HepG2 (cell line): ENCODE measurements around the gene PPP1R9B. TPM values are rescaled to one million over a fixed set of nuclear protein-coding genes. Genes with fewer than 3 reads are reported as not detected.

Experiments
- ELF3 ChIP-seq: IDR thresholded peaks from 2 replicates; pipeline ENCODE4 v1.6.1; 2016; ENCODE audit warnings: missing genetic modification reagents, missing compliant biosample characterization
- ELK4 ChIP-seq: sonication (generic); formaldehyde crosslinking; IDR thresholded peaks from 2 replicates; pipeline ENCODE4 v1.9.0; 2021; ENCODE audit warnings: missing genetic modification reagents, borderline replicate concordance
- FOSL1 ChIP-seq: sonication (generic); formaldehyde crosslinking; IDR thresholded peaks from 2 replicates; pipeline ENCODE4 v1.9.0; 2021; ENCODE audit warnings: missing genetic modification reagents, borderline replicate concordance
- HCFC1 ChIP-seq: fragments of 150-350 bp; IDR thresholded peaks from 2 replicates; pipeline ENCODE4 v1.6.1; 2014; ENCODE audit warnings: low read depth, low read length
- HOXD1 ChIP-seq: sonication (generic); formaldehyde crosslinking; IDR thresholded peaks from 2 replicates; pipeline ENCODE4 v1.5.0; 2020; ENCODE audit warnings: missing genetic modification reagents
- JUND ChIP-seq: sonication (generic); formaldehyde crosslinking; IDR thresholded peaks from 2 replicates; pipeline ENCODE4 v1.8.0; 2022; ENCODE audit warnings: mild to moderate bottlenecking, missing genetic modification reagents
- KMT2A ChIP-seq: sonication (generic); formaldehyde crosslinking; IDR thresholded peaks from 2 replicates; pipeline ENCODE4 v1.4.0; 2020; ENCODE audit warnings: missing genetic modification reagents
- MTA1 ChIP-seq: sonication (generic); formaldehyde crosslinking; IDR thresholded peaks from 2 replicates; pipeline ENCODE4 v1.4.0; 2020; ENCODE audit warnings: missing genetic modification reagents, mild to moderate bottlenecking, borderline replicate concordance
- NFATC3 ChIP-seq: sonication (generic); formaldehyde crosslinking; IDR thresholded peaks from 2 replicates; pipeline ENCODE4 v1.5.1; 2020; ENCODE audit warnings: mild to moderate bottlenecking, missing genetic modification reagents
- NFE2 ChIP-seq: sonication (generic); formaldehyde crosslinking; IDR thresholded peaks from 2 replicates; pipeline ENCODE4 v1.4.0; 2020; ENCODE audit warnings: missing genetic modification reagents
- NFE2L1 ChIP-seq: sonication (generic); formaldehyde crosslinking; IDR thresholded peaks from 2 replicates; pipeline ENCODE4 v1.4.0; 2020; ENCODE audit warnings: missing genetic modification reagents, mild to moderate bottlenecking, borderline replicate concordance
- NFE2L2 ChIP-seq: fragments of 150-350 bp; IDR thresholded peaks from 2 replicates; pipeline ENCODE4 v1.6.1; 2014; ENCODE audit warnings: low read length
- ONECUT2 ChIP-seq: sonication (generic); formaldehyde crosslinking; IDR thresholded peaks from 2 replicates; pipeline ENCODE4 v1.4.0; 2020; ENCODE audit warnings: missing genetic modification reagents
- RCOR2 ChIP-seq: IDR thresholded peaks from 2 replicates; pipeline ENCODE4 v1.6.1; 2016; ENCODE audit warnings: missing biosample characterization, missing genetic modification reagents
- SIN3A ChIP-seq: IDR thresholded peaks from 2 replicates; pipeline ENCODE4 v1.6.1; 2011; ENCODE audit warnings: low read depth, mild to moderate bottlenecking, control low read depth, low read length, borderline replicate concordance
- SNRNP70 ChIP-seq: fragments of 200-400 bp; formaldehyde crosslinking; IDR thresholded peaks from 2 replicates; pipeline ENCODE4 v1.6.1; 2017; ENCODE audit warnings: mild to moderate bottlenecking, low read depth, low read length, moderate library complexity
- SP1 ChIP-seq, 2 experiments: fragments of 450-650 bp in 1 of 2; sonication (generic) in 1 of 2; formaldehyde crosslinking in 1 of 2; IDR thresholded peaks; 2 replicates each; pipeline versions ENCODE4 v1.4.0 to v1.6.1; 2016 to 2020; ENCODE audit warnings: missing genetic modification reagents in 1 of 2
- SP5 ChIP-seq: IDR thresholded peaks from 2 replicates; pipeline ENCODE4 v1.6.1; 2016; ENCODE audit warnings: low read depth, borderline replicate concordance
- XRCC5 ChIP-seq: fragments of 200-400 bp; formaldehyde crosslinking; optimal IDR thresholded peaks from 2 replicates; pipeline ENCODE3; 2017; ENCODE audit warnings: mild to moderate bottlenecking, low read length
- ZNF10 ChIP-seq: sonication (generic); formaldehyde crosslinking; IDR thresholded peaks from 2 replicates; pipeline ENCODE4 v1.4.0; 2020; ENCODE audit warnings: mild to moderate bottlenecking, low read depth, missing genetic modification reagents, borderline replicate concordance
- ZNF317 ChIP-seq: sonication (generic); formaldehyde crosslinking; IDR thresholded peaks from 2 replicates; pipeline ENCODE4 v1.5.0; 2020; ENCODE audit warnings: mild to moderate bottlenecking, missing genetic modification reagents
- ZNF367 ChIP-seq: sonication (generic); formaldehyde crosslinking; IDR thresholded peaks from 2 replicates; pipeline ENCODE4 v1.4.0; 2020; ENCODE audit warnings: missing genetic modification reagents, borderline replicate concordance
- ZNF383 ChIP-seq: sonication (generic); formaldehyde crosslinking; IDR thresholded peaks from 2 replicates; pipeline ENCODE4 v1.4.0; 2020; ENCODE audit warnings: missing genetic modification reagents, mild to moderate bottlenecking, borderline replicate concordance
- ZNF580 ChIP-seq: IDR thresholded peaks from 2 replicates; pipeline ENCODE4 v1.6.1; 2016; ENCODE audit warnings: low read depth, borderline replicate concordance
- ZNF652 ChIP-seq: IDR thresholded peaks from 2 replicates; pipeline ENCODE4 v1.6.1; 2016; ENCODE audit warnings: low read depth, borderline replicate concordance
- ZNF788 ChIP-seq: sonication (generic); formaldehyde crosslinking; IDR thresholded peaks from 2 replicates; pipeline ENCODE4 v1.5.0; 2020; ENCODE audit warnings: mild to moderate bottlenecking, missing genetic modification reagents, borderline replicate concordance
- ZNF878 ChIP-seq: sonication (generic); formaldehyde crosslinking; IDR thresholded peaks from 2 replicates; pipeline ENCODE4 v1.8.1; 2023; ENCODE audit warnings: mild to moderate bottlenecking, missing genetic modification reagents, moderate library complexity
- polyA plus RNA-seq, 8 experiments: library from polyadenylated mRNA; depleted of rRNA in 3 of 8; stranded (reverse) in 7 of 8; unstranded in 1 of 8; fragments of >200 nt; fragmentation: Illumina TruSeq in 4 of 8; extraction: Trizol in 4 of 8; gene quantifications; 2 replicates each; pipeline versions ENCODE4 v1.2.1 to v1.2.3, GENCODE V29; 2011 to 2016; ENCODE audit warnings: low read depth in 4 of 8, missing spikeins in 1 of 8, mixed read lengths in 1 of 8; ENCODE audit not compliant: insufficient read depth in 1 of 8
- total RNA-seq, 5 experiments: library from RNA; depleted of rRNA; stranded (reverse); fragments of >200 nt; fragmentation: Illumina TruSeq; extraction: Trizol; gene quantifications; 2 replicates each; pipeline ENCODE4 v1.2.3, GENCODE V29; 2016; ENCODE audit warnings: low read depth in 1 of 5
- TF ChIP-seq, protein P1 (sequence below), 2 experiments: sonication (generic) in 1 of 2; formaldehyde crosslinking in 1 of 2; IDR thresholded peaks; 2 replicates each; pipeline versions ENCODE4 v1.5.1 to v1.6.1; 2011 to 2020; ENCODE audit warnings: borderline replicate concordance in 1 of 2, low read depth in 1 of 2, low read length in 1 of 2, mild to moderate bottlenecking in 1 of 2, missing genetic modification reagents in 1 of 2, moderate library complexity in 1 of 2

Gene PPP1R9B
- total and polyA plus RNA-seq, 2 of the 13 experiments (the other 11 are each of a cell fraction or from before 2014, with no cell fraction given) = 9.4 to 15.8 TPM

GRCh38 chr17:50111673-50112655, 38.5 kb downstream of the PPP1R9B start (continued):
- TF ChIP-seq, protein P1, sequence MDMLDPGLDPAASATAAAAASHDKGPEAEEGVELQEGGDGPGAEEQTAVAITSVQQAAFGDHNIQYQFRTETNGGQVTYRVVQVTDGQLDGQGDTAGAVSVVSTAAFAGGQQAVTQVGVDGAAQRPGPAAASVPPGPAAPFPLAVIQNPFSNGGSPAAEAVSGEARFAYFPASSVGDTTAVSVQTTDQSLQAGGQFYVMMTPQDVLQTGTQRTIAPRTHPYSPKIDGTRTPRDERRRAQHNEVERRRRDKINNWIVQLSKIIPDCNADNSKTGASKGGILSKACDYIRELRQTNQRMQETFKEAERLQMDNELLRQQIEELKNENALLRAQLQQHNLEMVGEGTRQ (IDR thresholded peaks at IDR 0.05; ENCODE audit: low read depth, low read length) = no peak
- TF ChIP-seq, protein P1 (CRISPR knock-in tag; IDR thresholded peaks at IDR 0.05; ENCODE audit: borderline replicate concordance) = peak; percentile 70; the same call in 1 of the 2 replicates
- TF ChIP-seq ZNF878 (no peak), SIN3A (no peak), MTA1 (CRISPR knock-in tag) (no peak), SP5 (peak; percentile 29; the same call in 1 of the 2 replicates), JUND (no peak), ZNF788 (peak; percentile 78; the same call in 1 of the 2 replicates), FOSL1 (CRISPR knock-in tag) (no peak), ZNF383 (0 out of 2 replicates have a peak, but pooled peaks have one; percentile 21), NFE2L1 (CRISPR knock-in tag) (no peak), NFE2 (CRISPR knock-in tag) (no peak), ZNF652 (no peak; the same call in 1 of the 2 replicates), NFE2L2 (no peak), HOXD1 (CRISPR knock-in tag) (no peak), KMT2A (CRISPR knock-in tag) (no peak), ELF3 (CRISPR knock-in tag) (peak; percentile 65), SP1 (IDR thresholded peaks at IDR 0.05) (no peak), SP1 (CRISPR knock-in tag; IDR thresholded peaks at IDR 0.05) (no peak), ZNF367 (no peak), RCOR2 (CRISPR knock-in tag) (no peak), ONECUT2 (no peak), NFATC3 (CRISPR knock-in tag) (no peak), HCFC1 (no peak), SNRNP70 (no peak), ZNF10 (CRISPR knock-in tag) (no peak), ZNF580 (CRISPR knock-in tag) (no peak), ZNF317 (CRISPR knock-in tag) (no peak), XRCC5 (peak; percentile 65), ELK4 (no peak)
